Endodermal cell (in vitro differentiated cells): Measurements from ENCODE around the gene VKORC1. TPM values are rescaled to one million over a fixed set of nuclear protein-coding genes. Genes with fewer than 3 reads are reported as not detected.
A peak's percentile ranks its signal among the peaks of the same experiment; 100 is the strongest.

ENCODE experiments used
- DNase-seq: peaks from one replicate; pipeline ENCODE4 v3.0.0-alpha.2; 2017
- H3K27ac ChIP-seq: 2 replicates; pipeline ENCODE4 v1.5.1; 2013; ENCODE audit warnings: mild to moderate bottlenecking, low read depth, low read length, moderate library complexity
- H3K27me3 ChIP-seq: 2 replicates; pipeline ENCODE4 v1.6.1; 2013; ENCODE audit warnings: mild to moderate bottlenecking, low read length, moderate library complexity; ENCODE audit not compliant: insufficient read depth, control insufficient read depth, poor library complexity, severe bottlenecking
- H3K36me3 ChIP-seq: 2 replicates; pipeline ENCODE4 v1.7.0; 2013; ENCODE audit warnings: mild to moderate bottlenecking, low read length, moderate library complexity; ENCODE audit not compliant: control insufficient read depth, insufficient read depth
- H3K4me1 ChIP-seq: one replicate; pipeline ENCODE4 v1.7.0; 2013; ENCODE audit warnings: low read length; ENCODE audit not compliant: control insufficient read depth, insufficient read depth
- H3K4me3 ChIP-seq: 2 replicates; pipeline ENCODE4 v1.5.1; 2013; ENCODE audit warnings: mild to moderate bottlenecking, low read length, moderate library complexity
- H3K9ac ChIP-seq: 2 replicates; pipeline ENCODE4 v1.6.1; 2013; ENCODE audit warnings: mild to moderate bottlenecking, low read length, moderate library complexity; ENCODE audit not compliant: poor library complexity, severe bottlenecking; ENCODE audit errors: extremely low read depth
- H3K9me3 ChIP-seq: 2 replicates; pipeline ENCODE4 v1.6.1; 2013; ENCODE audit warnings: mild to moderate bottlenecking, low read length, moderate library complexity; ENCODE audit not compliant: control insufficient read depth
- H3K27ac Mint-ChIP-seq: 2 replicates; pipeline ENCODE4 v1.8.0; 2020; ENCODE audit warnings: mixed read lengths
- H3K27me3 Mint-ChIP-seq: 2 replicates; pipeline ENCODE4 v1.8.0; 2021; ENCODE audit warnings: mild to moderate bottlenecking, mixed read lengths; ENCODE audit not compliant: insufficient read depth
- H3K36me3 Mint-ChIP-seq: 2 replicates; pipeline ENCODE4 v1.8.0; 2020; ENCODE audit warnings: low read depth, mixed read lengths
- H3K4me1 Mint-ChIP-seq: 2 replicates; pipeline ENCODE4 v1.8.0; 2020; ENCODE audit warnings: mixed read lengths
- H3K4me3 Mint-ChIP-seq: 2 replicates; pipeline ENCODE4 v1.8.0; 2020; ENCODE audit warnings: mild to moderate bottlenecking, moderate library complexity, mixed read lengths
- H3K9me3 Mint-ChIP-seq: 2 replicates; pipeline ENCODE4 v1.8.0; 2020; ENCODE audit warnings: mild to moderate bottlenecking, mixed read lengths
- CTCF ChIP-seq: fragments of 200-600 bp; sonication (generic); conservative IDR thresholded peaks from 2 replicates; pipeline ENCODE4 v1.5.0; 2021; ENCODE audit warnings: antibody characterized with exemption, mild to moderate bottlenecking
- WGBS, 2 experiments: methylation state at CpG; one replicate each; pipeline versions ENCODE4 v1.1.5 to v1.1.7; 2013; ENCODE audit warnings: missing lambda C conversion rate in 2 of 2, mixed read lengths in 1 of 2; ENCODE audit not compliant: insufficient coverage in 1 of 2, insufficient read length in 1 of 2; 5-methylcytosine and 5-hydroxymethylcytosine counted together
- long read RNA-seq, 4 experiments: library from polyadenylated mRNA in 2 of 4; library from RNA in 1 of 4; library from capped mRNA in 1 of 4; stranded (forward) in 3 of 4; unstranded in 1 of 4; transcript quantifications; one replicate each; pipeline ENCODE4 v2.0.0, GENCODE V29; 2020 to 2021; ENCODE audit warnings: inconsistent platforms in 1 of 4
- polyA plus RNA-seq, 2 experiments: library from polyadenylated mRNA; stranded (reverse); fragments of 50-300 nt; gene quantifications; one replicate each; pipeline ENCODE4 v1.2.3, GENCODE V29; 2013
- total RNA-seq, 2 donors: library from RNA; stranded (reverse); fragmentation: NEBNext Ultra II Directional in 1 of 2; extraction: Animal tissue kit (Norgen Biotek cat#: 25700) in 1 of 2; gene quantifications; 2 replicates in 1 of 2; 3 replicates in 1 of 2; pipeline ENCODE4 v1.2.1, GENCODE V29; 2021

VKORC1 gene
- 10 to 100 TPM; 53.7 to 63.0 TPM for total RNA-seq
- 93.5 TPM for polyA plus RNA-seq (2013, experiment 1 of 2)
- polyA plus RNA-seq (2013, experiment 2 of 2), result 86.0 TPM
- long read RNA-seq, experiment 1, transcript VKORC1-205 (3 exons, 1,012 nt), result major isoform, 28 of 34 reads
- long read RNA-seq, experiment 1, transcript VKORC1-203 (2 exons, 901 nt), result minor isoform, 6 of 34 reads
- long read RNA-seq, experiment 1, partial matches to known transcripts, result 0 of 34 reads
- long read RNA-seq, experiment 1, other reads (novel, unspliced or antisense), result 0 of 34 reads
- long read RNA-seq, experiment 2, transcript VKORC1-203 (2 exons, 901 nt), result minor isoform, 6 of 50 reads
- long read RNA-seq, experiment 2, transcript VKORC1-205 (3 exons, 1,012 nt), result major isoform, 39 of 50 reads
- long read RNA-seq, experiment 2, partial matches to known transcripts, result 0 of 50 reads
- long read RNA-seq, experiment 2, other reads (novel, unspliced or antisense), result 4 of 50 reads
- long read RNA-seq, experiment 3, transcript VKORC1-205 (3 exons, 1,012 nt), result major isoform, 30 of 35 reads
- long read RNA-seq, experiment 3, partial matches to known transcripts, result 0 of 35 reads
- long read RNA-seq, experiment 3, other reads (novel, unspliced or antisense), result 1 of 35 reads
- long read RNA-seq, experiment 4, transcript VKORC1-205 (3 exons, 1,012 nt), result major isoform, 154 of 170 reads
- long read RNA-seq, experiment 4, transcript VKORC1-207 (2 exons, 461 nt), result minor isoform, 6 of 170 reads
- long read RNA-seq, experiment 4, partial matches to known transcripts, result 0 of 170 reads
- long read RNA-seq, experiment 4, other reads (novel, unspliced or antisense), result 5 of 170 reads

DNA sequence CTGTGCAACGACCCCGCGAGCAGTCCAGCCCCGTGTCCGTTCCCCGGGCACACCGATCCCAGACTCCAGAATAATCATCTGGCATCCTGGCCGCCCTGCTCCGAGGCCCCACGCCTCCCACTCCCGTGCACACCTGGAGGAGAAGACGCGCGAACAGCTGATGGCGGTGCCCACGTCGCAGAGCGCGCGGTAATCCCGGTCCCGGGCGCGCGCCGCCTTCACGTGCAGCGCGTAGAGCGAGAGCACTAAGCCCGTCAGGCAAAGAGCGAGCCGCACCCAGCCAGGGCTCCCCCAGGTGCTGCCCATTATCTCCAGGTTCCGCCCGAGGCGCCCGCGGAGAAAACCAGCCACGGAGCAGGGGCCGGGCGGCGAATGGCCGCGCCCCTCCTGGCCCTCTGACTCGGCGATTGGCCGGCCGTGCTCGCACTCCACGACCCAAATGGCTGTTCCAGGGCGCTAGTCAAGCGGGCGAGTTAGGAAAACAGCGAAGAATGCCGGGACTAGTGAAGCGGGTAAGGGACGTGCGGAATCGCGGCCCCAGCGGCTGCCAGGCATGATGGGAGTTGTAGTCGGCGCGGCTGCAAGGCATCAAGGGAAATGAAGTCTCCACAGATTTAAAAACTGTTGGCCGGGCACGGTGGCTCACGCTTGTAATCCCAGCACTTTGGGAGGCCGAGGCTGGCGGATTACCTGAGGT is at the start of gene VKORC1:
Gene VKORC1 (minus strand): TSS at position 374 of the 697 bp plus-strand sequence. CDS start 68 bp downstream, at position 306.
- H3K4me1 ChIP-seq, result no peaks in the 10 kb centered on the region
- H3K36me3 ChIP-seq, result peaks cover 20% of the 10 kb centered on the region
- H3K36me3 Mint-ChIP-seq, result peaks cover 14% of the 10 kb centered on the region
- H3K4me3 Mint-ChIP-seq, result peak within 1 kb of the TSS; percentile 80
- peak; percentile 98 for DNase-seq
- H3K4me1 Mint-ChIP-seq, result peaks cover 3% of the 10 kb centered on the region
- H3K9me3 Mint-ChIP-seq, result no peaks in the 10 kb centered on the region
- peak within 1 kb of the TSS; percentile 77 for H3K27ac ChIP-seq
- H3K27me3 ChIP-seq, result no peaks in the 10 kb centered on the region
- TF ChIP-seq CTCF, result no peak
- peak within 1 kb of the TSS; percentile 77 for H3K9ac ChIP-seq
- WGBS, 2 experiments, result 0 to 3% methylated on average over 26 to 69 of the region's 69 CpGs
- peak within 1 kb of the TSS; percentile 95 for H3K4me3 ChIP-seq
- no peaks in the 10 kb centered on the region for H3K9me3 ChIP-seq
- H3K27me3 Mint-ChIP-seq, result peaks cover under 1% of the 10 kb centered on the region
- peak within 1 kb of the TSS; percentile 69 for H3K27ac Mint-ChIP-seq

- H3K36me3 ChIP-seq, result no peaks in the 10 kb centered on the region
- no peaks in the 10 kb centered on the region for H3K9me3 Mint-ChIP-seq
- H3K27me3 ChIP-seq, result peaks cover 20% of the 10 kb centered on the region
- peak; percentile 44 for TF ChIP-seq CTCF
- peak; percentile 65 for DNase-seq
- H3K4me3 ChIP-seq, result no peak overlapping the region
- peaks cover 8% of the 10 kb centered on the region for H3K4me1 Mint-ChIP-seq
- peaks cover 53% of the 10 kb centered on the region for H3K27me3 Mint-ChIP-seq
- no peak overlapping the region for H3K4me3 Mint-ChIP-seq
- no peak overlapping the region for H3K27ac Mint-ChIP-seq
- no peak overlapping the region for H3K27ac ChIP-seq
- WGBS, 2 experiments, result 90 to 95% methylated on average over 8 of the region's 8 CpGs
- H3K4me1 ChIP-seq, result peaks cover 3% of the 10 kb centered on the region
- no peaks in the 10 kb centered on the region for H3K36me3 Mint-ChIP-seq
- H3K9ac ChIP-seq, result no peak overlapping the region
- H3K9me3 ChIP-seq, result no peaks in the 10 kb centered on the region
These were observed 49.1 kb upstream of the VKORC1 start for GRCh38 chr16:31143694-31144148.

- Histone ChIP-seq H3K27ac (no peak overlapping the region), H3K9me3 (no peaks in the 10 kb centered on the region), H3K4me1 (peaks cover 3% of the 10 kb centered on the region), H3K27me3 (peaks cover 20% of the 10 kb centered on the region), H3K36me3 (no peaks in the 10 kb centered on the region), H3K4me3 (no peak overlapping the region), H3K9ac (no peak overlapping the region)
- WGBS, 2 experiments, result 86 to 88% methylated on average over 9 to 22 of the region's 22 CpGs
- no peak overlapping the region for H3K27ac Mint-ChIP-seq
- no peaks in the 10 kb centered on the region for H3K9me3 Mint-ChIP-seq
- no peaks in the 10 kb centered on the region for H3K36me3 Mint-ChIP-seq
- TF ChIP-seq CTCF, result no peak
- H3K27me3 Mint-ChIP-seq, result peaks cover 50% of the 10 kb centered on the region
- H3K4me3 Mint-ChIP-seq, result no peak overlapping the region
- H3K4me1 Mint-ChIP-seq, result peaks cover 12% of the 10 kb centered on the region
- DNase-seq, result no peak
These were observed 48.6 kb upstream of the VKORC1 start for GRCh38 chr16:31143011-31143693.
